ENCODE measurements around the gene DMD. TPM values are rescaled to one million over a fixed set of nuclear protein-coding genes. Genes with fewer than 3 reads are reported as not detected.
A peak's percentile ranks its signal among the peaks of the same experiment; 100 is the strongest.

DMD gene
- polyA plus RNA-seq, 1 donor, result 20.9 TPM

DNA sequence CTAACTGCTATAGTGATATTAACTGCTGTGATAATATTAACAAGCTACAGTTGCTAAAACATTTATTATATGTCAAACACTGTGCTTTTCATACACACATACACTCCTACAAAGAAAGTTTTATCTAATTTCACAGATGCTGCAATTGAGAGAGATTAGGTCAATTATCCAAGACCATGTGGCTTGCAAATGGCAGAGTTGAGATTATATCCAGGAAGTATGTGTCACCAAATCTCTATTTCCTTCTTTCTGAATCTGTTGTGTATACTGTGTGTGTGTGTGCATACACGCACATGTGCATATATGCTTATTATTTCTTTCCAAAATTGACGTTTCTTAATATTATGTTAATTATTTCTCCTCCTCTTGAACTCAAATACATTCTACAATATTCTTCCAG is 1363.6 kb downstream of the DMD start:
- no peak for DNase-seq

DNA sequence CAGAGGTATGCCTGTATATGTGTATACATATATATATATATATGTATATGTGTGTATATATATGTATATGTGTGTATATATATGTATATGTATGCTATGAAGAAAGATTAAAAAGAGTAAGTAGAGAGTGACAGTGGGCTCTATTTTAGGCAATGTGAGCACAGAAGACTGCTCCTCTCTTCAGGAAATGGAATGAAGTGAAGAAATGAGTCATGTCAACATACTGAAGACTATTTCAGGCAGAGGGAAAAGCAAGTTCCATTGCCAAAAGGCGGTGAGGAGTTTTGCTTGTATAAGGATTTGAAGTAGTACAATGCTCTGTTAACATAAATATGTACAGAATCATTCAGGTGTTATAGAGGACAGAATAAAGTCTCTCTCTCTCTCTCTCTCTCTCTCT is 1366.3 kb downstream of the DMD start:
- DNase-seq, result no peak

DNA sequence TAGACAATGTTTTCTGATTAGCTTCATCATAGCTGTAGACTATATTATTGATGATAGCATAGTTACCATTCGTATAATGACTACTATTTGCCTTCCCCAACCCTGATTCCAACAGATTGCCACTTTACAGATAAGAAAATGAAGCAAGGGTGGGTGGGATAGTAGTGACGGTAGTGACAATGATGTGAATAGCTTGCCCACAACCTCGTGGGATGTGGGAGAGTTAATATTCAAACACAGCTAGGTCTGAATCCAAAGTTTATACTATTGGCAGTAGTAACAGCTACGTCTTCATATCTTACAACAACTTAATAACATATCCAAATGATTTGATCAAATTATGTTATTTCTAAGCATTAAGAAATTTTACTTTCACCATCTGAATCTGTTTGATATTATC is 1372.7 kb downstream of the DMD start:
- DNase-seq, result no peak

DNA sequence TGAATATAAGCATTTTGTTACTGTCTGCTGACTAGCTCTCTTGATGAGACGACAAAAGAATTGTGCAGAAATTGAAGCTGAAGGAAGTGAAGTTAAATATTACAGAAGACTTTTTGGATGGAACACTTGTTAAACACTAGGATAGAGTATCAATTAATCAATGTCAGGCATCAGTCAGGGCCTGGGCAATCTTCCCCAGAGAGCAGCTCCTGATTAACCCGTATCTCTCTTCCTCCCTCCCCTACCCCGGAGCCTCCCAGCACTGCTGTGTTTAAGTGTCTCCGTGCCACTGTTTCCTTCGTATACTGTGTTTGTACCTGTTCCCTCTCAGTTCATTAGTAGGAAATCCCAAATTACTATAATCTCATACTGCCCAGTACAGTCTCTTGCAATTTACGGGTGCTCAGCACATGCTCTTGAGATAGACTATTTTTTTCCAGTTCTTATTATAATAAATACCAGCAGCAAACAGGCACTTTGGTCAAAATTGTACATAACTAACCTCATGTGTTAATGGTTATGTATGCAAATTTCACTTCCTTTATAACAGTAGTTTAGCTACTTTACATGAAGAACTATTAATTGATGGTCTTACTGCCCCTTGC is 1373.8 kb downstream of the DMD start:
- DNase-seq, result no peak

DNA sequence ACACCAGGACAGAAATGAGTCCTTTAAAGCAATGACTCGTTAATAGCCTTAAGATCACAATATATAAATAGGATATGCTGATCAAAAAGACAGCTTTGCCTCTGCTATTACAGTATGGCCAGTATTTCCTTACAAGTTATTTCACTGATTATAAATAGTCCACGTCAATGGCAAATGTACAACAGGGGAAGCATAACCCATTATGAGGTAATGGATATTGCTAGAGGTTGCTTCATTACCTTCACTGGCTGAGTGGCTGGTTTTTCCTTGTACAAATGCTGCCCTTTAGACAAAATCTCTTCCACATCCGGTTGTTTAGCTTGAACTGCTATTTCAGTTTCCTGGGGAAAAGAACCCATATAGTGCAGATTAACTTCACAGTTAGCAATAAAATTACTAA is 1374.9 kb downstream of the DMD start:
- no peak for DNase-seq

DNA sequence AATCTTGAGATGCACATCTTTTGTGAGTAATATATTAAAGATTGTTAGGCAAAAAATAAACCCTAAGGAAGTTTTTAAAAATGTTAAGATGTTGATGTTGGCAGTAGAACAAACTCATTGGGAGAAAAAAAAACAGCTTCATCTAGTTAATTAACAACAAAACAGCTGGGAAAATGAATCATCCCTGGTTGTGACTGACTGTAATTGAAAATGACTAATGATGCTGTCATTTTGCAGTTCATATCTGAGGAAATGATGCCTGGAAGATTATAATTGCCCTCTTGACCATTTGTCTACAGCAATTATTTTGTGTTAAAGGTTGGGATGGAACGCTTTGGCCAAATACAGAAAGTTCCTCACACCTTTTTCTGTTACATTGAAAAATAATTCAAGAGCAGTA is 1379.1 kb downstream of the DMD start:
- DNase-seq, result no peak

DNA sequence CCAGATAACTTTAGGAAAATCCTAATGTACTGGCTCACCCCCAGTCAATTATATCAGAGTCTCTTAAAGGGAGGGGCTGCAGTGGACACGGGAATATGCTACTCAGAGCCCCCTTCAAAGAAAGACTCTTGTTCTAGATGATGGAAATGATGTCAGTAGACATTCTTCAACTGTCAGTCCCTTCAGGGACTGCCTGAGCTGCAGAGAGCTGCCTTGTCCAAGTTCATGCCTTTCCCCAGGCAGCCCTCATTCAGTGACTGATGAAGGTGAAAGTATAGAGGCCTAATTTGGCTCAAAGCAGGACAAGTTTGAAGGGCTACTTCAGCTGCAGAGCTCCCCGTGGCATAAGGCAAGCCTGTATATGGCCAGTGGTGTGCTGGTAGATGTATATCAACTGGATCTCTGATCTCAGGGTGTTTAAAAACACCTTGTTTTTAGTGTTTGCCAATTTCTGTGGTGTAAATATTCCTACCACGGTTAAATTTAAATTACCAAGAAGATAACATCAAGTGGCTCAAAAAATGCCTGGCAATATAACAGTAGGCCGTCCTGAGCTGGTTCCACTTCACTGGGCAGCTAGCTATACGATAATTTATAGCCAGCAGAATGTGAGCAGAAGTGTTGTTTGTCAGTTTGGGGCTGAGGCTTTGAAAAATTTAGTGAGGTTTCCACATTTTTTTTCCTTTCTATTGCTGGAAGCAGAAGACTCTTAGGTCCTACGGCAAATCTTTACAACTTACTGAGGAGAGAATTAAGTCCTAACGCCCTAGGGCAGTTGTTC is 1390.7 kb downstream of the DMD start:
- no peak for DNase-seq

DNA sequence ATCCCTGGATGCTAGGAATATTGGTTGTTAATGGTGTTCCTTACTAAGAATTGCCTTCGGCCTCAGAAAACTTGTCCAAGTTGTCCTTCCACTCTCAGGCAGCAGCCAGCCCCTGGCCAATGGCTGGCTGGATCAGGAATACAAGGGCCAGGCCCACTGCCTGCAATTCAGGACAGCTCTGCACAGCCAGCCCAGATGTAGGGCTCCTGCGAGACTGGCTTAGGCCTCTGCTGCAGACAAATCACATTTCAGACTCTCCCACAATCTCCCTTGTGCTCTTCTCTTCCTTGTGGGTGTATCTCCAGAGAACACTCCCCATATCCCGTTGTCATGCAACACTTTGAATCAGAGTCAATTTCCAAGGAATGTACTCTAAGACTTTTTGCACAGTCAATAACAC is 1391.9 kb downstream of the DMD start:
- no peak for DNase-seq

DNA sequence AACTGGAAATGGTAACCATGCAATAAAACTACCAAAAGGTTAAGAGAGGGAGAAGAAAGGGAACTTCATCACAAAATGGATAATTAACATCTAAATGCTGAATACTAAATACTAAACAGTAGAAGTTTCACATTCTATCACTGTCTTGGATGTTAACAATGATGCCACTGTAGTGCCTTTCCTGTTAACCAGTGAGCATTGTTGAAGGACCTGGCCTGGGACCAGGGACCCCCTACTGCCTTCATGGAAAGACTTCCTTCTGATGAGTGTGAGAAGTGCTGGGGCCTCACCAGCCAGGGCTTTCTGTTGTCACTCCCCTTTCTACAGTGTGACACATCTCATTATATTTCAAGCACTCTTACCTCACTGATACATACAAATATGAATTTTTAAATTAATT is 1400.2 kb downstream of the DMD start:
- DNase-seq, result no peak

DNA sequence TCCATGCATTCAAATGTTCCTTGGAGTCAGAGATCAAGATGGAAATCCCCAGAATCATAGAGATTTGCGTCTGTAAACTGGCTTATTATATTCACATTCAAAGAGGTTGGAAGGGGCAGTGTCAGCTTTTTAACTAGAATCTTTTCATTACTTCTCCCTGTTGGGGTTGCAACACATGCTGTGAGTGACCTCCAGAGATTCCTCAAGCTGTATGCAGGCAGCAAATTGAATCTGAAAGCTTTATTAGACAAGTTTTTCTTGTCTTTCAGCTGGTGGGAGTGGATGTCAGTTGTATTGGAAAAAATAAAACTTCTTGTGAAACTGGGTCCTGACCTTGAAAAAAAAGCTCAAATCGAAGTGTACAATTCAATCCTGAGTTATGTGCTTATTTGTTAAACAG is 1403.0 kb downstream of the DMD start:
- no peak for DNase-seq

DNA sequence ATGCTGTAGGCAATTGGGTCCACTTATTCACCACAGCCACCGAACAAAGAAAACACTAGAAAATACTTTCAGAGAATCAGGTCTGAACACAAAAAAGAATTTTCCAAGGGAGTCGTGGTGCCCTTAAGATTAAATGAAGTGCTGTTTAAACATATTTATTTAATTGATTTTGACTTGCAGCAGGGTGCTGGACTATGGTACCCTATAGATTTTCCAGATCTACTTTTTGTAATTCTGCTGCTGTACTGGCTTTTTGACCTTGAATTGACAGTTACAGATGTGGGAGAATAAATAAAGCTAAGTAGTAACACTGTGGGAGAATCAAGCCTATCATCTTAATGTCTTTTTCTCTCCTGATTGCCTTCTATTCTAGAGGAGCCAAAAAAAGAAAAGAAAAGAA is 1404.2 kb downstream of the DMD start:
- no peak for DNase-seq

DNA sequence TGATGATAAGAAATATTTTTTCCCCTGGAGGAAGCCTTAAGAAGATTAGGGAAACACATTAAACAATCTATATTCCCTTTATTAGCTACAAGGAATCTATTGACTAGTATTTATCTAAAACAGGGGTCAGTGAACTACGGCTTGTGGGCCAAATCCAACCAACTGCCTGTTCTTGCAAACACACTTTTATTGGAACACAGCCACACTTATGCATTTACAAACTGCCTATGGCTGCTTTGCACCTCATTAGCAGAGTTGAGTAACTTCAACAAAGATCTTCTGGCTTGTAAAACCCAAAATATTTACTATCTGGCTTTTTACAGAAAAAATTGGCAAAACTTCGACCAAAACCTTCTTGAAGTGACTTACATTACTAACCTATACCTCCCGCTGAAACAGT is 1405.6 kb downstream of the DMD start:
- no peak for DNase-seq

DNA sequence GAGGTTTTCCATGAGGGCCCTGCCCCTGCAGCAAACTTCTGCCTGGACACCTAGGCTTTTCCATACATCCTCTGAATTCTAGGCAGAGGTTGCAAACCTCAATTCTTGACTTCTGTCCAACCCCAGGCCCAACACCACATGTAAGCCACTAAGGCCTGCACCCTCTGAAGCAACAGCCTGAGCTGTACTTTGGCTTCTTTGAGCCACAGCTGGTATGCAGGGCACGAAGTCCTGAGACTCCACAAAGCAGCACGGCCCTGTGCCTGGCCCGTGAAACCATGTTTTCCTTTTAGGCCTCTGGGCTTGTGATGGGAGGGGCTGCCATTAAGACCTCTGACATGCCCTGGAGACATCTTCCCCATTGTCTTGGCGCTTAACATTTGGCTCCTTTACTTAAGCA is 1411.1 kb downstream of the DMD start:
- DNase-seq, result no peak

DNA sequence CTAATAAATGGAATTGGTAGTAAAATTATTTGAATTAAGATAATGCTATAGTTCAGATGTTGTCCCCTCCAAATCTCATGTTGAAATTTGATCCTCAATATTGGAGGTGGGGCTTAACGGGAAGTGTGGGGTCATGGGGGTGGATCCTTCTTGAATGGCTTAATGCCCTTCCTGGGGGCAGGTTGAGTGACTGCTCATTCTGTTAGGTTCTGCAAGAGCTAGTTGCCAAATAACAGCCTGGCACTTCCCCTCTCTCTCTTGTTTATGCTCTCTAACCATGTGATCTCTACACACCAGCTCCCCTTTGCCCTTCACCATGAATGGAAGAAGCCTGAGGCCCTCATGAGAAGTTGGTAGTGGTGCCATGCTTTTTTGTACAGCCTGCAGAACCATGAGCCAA is 1414.7 kb downstream of the DMD start:
- DNase-seq, result no peak

DNA sequence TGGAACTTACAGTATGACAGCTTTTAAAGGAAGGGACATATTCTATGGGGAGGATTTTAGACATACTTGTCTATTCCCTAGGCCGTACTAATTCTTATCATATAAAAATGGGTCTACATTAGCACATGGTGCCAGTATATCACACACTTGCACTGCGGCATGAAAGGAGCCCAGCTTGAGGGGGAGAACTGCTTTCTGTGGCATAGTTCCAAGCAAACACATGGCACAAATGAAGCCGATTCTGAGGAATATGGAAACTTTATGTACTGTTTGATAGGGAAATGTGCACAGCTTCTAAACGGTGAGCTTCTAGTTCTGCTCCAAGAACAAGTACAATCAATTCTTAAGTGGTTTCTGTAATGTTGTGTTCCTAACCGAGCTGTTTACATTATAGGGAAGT is 1463.9 kb downstream of the DMD start:
- DNase-seq, result no peak

DNA sequence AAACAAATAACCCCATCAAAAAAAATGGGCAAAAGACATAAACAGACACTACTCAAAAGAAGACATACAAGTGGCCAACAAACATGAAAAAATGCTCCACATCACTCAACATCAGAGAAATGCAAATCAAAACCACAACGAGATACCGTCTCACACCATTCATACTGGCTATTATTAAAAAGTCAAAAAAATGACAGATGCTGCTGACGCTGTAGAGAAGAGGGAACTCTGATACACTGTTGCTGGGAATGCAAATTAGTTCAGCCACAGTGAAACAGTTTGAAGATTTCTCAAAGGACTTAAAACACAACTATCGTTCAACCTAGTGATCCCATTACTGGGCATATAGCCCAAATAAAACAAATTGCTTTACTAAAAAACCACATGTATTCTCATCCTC is 1468.3 kb downstream of the DMD start:
- no peak for DNase-seq

DNA sequence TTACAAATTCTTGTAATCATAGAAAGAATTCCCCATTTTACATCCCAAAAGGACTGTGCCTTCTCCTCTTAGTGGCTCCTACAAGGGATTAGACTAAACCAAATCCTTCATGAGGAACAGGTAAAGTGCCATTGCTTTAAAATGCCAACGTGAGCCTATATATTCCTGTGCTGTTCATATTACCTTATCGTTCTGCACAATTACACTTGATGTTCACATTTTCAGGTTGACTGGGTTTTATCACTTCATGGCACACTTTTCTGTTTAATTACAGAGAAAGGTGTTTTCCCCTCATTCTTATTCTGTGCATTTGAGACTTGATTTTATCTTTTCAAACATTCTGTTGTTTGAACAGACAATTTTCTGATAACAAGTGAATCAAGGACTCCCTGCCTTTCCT is 1493.9 kb downstream of the DMD start:
- DNase-seq, result peak; percentile 3

DNA sequence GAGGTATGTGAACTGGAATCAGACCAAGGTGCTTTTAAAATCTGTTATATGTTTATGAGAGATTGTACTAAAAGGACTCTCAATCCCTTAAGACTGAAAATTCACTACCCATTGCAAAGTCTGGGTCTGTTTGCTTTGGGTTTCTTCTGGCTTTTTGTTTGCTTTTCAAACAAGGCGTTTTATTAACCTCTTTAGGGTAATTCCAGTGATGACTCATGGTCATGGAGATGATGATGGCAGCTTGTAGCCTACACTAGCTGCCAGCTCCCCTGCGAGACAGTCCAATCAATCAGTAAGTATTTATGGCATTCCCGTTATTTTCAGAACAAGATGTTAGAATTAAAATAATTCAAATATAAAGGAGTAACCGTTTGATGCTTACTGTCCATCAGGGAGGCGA is 1495.7 kb downstream of the DMD start:
- DNase-seq, result no peak

DNA sequence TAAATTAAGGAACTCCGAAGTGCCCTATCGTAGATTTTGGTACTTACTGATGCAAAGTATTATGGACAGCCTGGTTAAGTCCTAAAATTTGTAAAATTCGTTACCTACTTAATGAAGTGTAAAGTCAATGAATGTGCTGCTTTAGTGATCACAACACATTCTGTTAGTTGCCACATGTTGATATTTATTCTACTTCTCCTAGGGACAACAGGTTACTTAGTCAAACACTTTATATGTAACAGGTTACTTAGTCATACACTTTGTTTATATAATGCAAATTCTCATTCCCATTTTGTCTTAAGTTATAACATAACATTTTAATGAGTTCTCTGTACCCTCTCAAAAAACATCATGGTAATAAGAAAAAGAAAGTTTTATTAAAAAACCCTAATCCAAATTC is 1496.6 kb downstream of the DMD start:
- no peak for DNase-seq

DNA sequence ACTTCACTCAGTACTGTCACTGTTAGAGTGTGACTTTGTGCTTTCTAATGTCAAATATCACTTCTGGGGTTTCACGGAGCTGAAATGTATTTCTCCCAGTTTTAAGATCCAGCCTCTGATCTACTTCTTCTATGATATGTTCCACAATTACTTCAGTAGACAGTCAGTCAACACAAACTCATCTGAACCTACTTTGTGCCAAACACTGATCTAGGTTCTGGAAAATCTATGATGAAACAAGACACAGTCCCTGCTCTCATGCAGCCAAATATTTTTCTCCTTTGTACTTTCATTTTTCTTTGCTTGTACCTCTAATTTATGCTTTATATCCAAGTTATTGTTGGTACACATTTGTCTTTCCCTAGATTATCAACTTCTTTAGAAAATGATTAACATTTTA is 1498.2 kb downstream of the DMD start:
- no peak for DNase-seq

DNA sequence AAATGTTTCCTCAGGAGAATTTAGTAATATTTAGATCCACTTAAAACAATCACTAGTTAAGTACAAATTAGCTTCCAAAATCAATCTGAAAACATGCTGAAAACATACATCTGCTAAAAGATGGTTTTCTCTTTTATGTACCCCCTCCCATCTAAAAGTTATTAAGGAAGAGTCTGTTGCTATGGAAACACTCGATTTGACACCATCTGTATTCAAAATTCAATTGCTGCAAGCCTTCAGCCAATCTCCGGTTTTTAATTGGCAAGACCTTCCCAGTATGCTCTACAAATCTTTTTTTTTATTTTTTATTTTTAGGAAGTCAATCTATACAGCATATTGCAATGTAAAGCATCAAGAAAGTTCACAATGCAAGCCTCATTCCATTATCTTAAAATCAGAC is 1500.2 kb downstream of the DMD start:
- DNase-seq, result no peak

DNA sequence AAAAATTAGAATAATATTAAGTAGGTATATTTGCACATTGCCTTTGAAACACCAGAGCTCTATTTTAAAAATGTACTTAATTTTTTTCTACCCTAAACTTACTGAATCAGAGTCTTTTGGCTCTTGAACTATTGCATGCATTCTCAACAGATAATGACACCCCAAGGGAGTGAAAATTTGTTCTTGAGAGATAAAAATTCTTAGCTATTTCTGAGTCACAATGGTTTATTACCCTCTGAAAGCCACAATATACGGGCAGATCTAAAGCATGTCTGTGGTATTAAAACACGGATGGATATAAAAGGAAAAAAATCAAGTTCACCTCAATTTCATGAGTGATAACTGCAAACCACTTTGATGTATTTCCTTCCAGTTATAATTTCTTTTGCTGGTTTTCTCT is 1503.2 kb downstream of the DMD start:
- DNase-seq, result no peak

DNA sequence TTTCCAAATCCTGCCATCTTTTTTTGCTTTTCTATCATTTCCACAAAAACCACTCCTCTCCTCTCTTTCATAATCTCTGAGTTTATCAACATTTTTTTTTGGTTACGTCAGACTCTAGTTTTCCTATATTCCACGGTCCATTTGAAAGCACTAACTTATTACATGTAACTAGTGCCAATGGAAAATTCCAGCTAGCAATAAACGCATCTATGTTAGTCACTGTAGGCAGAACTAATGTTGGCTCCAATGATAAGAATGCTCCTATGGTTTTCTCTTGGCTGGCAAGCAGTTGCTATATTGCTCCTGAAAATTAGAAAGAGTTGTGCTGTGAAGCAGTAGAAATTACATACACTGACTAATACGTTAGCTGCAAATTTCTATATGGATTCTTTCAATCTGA is 1504.9 kb downstream of the DMD start:
- DNase-seq, result no peak

DNA sequence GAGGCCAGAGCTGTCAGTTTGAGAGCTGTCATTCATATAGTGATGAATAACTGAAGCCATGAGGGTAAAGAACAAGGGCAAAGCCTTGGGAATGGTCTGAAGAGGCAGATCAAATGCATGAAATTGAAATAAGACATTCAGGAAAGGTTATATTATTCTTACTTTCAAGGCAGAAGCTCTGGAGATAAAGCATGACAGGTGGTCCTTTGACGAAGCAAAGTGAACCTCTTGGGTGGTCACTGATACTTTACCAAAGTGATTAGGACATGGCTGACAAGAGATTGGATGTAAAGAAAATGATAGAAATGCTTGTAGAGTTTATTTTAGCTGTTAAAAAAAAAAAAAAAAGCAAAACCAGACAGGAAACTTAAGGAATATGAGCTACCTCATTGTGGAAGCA is 1505.5 kb downstream of the DMD start:
- DNase-seq, result no peak
